HG02840 (cell line): ENCODE results near the gene CDKL5.

Source experiments
- ATAC-seq: cut with Tn5 transposase; IDR thresholded peaks from one replicate; pipeline ENCODE4 v1.9.1; 2021; ENCODE audit warnings: mild to moderate bottlenecking, moderate library complexity, moderate number of reproducible peaks; ENCODE audit not compliant: unreplicated experiment, low FRiP score

CDKL5 gene

GRCh38 chrX:18639280-18639679 lies 213.9 kb downstream of the CDKL5 start:
- no peak for ATAC-seq

- no peak for ATAC-seq
Observed at GRCh38 chrX:18640686-18641085, 215.3 kb downstream of the CDKL5 start.

DNA sequence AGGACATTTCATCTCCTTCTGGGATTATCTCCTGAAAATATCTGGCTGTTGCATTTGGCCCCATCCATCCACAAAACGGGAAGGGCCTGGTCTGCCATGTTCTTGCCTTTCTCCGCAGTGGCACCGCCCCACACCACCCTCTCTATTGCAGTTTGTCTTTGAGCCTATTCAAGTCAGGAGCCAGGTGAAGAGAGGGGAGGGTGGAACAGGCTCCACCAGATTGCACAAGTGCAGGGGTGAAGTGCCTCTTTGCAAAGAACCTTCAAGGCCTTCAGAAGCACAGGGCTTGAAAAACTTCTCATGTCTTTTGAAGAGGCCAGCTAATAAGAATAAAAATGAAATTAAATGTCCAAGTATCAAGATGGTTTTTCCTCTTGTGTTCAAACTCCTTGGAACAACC lies 217.8 kb downstream of the CDKL5 start:
- no peak for ATAC-seq

DNA sequence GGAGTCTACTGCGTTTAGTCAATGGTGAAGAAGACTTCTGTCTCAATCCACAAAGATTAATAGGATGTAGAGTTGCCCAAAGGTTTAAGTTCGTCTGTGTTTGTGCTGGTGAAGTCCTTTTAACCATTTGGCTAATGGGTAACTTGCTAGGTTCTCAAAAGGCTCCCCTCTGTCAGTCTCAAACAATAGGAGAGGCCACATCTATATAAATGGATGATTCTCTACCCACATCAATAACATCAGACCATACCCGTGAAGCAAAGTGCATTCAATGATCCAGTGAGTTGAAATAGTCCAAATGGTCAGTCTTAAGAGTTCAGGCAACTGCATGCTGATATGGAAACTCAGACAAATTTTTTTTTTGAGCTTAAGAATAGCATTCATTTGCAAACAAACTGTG lies 218.4 kb downstream of the CDKL5 start:
- ATAC-seq = no peak

DNA sequence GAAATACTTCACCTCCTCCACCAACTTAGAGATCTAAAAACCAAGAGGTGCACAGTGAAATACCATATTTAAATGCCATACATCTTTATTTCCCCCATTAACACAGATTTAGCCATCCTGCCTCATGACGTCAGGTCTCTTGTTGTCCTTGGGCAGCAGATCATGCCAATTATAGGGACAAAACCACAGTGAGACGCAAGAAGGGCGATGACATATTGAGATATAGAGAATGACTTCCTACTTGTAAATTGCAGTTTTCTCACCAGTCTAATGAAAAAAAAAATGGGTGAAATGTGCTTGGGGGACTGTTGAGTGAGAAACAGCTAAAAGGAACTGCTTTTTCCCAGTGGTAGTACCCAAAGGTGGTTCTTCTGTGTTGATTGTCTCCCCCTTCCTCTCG lies 222.2 kb downstream of the CDKL5 start:
- no peak for ATAC-seq

- ATAC-seq = no peak
Observed at GRCh38 chrX:18649498-18649951, 224.1 kb downstream of the CDKL5 start.

- ATAC-seq = no peak
Observed at GRCh38 chrX:18650662-18651061, 225.3 kb downstream of the CDKL5 start.

- no peak for ATAC-seq
Observed at GRCh38 chrX:18652636-18653035, 227.2 kb downstream of the CDKL5 start.

- ATAC-seq = no peak
Observed at GRCh38 chrX:18654875-18655836, 229.7 kb downstream of the CDKL5 start.

- no peak for ATAC-seq
Observed at GRCh38 chrX:18661273-18661672, 235.9 kb downstream of the CDKL5 start.

- no peak for ATAC-seq
Observed at GRCh38 chrX:18664947-18665346, 239.5 kb downstream of the CDKL5 start.

- no peak for ATAC-seq
Observed at GRCh38 chrX:18666614-18667013, 241.2 kb downstream of the CDKL5 start.

DNA sequence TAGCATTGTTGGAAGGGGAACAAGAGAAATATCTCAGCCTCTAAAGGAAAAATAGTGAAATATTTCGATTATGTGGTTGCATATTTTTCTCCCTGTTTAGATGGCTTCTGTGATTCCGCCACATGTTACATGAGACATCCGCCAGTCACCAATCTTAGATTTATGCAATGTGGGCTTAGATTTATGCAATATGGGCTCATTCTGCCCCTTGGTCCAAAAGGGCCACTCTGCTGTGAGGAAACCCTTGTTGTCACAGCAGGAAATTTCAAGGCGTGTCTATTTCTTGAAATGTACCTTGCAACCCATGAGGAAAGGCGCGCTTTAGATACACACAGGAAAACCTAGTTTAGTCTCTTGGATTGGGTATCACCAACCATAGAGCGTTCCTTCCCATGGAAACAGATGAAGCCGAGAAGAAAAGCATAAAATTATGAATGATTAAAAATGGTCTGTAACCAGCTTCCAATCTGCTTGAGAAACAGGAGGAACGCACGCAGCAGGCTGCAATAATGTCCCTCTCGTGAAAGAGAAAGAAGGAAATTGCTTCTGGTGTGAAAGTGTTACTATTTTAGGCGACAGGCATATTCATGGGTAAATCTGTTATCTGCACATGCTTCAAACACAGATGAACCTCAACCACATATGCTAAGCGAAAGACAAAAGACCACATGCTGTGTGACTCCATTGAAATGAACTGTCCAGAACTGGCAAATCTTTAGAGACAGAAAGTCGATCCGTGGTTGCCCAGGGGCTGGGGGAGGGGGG lies 242.8 kb downstream of the CDKL5 start:
- ATAC-seq = no peak

DNA sequence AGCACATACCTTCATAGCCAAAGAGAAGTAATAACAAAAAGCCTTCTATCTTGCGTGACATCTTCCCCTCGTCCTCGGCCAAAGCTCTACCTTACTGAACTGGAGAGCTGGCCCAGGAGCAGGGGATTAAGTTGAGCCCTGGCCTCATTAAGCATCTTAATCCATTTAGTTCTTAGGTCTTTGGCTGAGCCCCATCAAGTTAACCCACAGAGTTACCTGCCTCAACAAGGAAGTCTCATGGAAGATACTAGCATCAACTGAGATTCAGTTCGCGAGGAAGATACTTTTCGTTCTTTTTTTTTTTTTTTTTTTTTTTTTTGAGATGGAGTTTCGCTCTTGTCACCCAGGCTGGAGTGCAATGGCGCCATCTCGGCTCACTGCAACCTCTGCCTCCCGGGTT lies 246.6 kb downstream of the CDKL5 start, which contains the start of gene RS1:
TSS of gene RS1 (minus strand) at position 101 of the 400 bp plus-strand sequence. CDS start at position 61, 40 bp downstream.
- no peak for ATAC-seq

GRCh38 chrX:18674417-18674787 lies 249.0 kb downstream of the CDKL5 start:
- peak; percentile 22 for ATAC-seq

GRCh38 chrX:18674788-18675735 lies 249.7 kb downstream of the CDKL5 start:
- ATAC-seq = peak; percentile 85

- no peak for ATAC-seq
Observed at GRCh38 chrX:18676050-18676449, 250.6 kb downstream of the CDKL5 start.

DNA sequence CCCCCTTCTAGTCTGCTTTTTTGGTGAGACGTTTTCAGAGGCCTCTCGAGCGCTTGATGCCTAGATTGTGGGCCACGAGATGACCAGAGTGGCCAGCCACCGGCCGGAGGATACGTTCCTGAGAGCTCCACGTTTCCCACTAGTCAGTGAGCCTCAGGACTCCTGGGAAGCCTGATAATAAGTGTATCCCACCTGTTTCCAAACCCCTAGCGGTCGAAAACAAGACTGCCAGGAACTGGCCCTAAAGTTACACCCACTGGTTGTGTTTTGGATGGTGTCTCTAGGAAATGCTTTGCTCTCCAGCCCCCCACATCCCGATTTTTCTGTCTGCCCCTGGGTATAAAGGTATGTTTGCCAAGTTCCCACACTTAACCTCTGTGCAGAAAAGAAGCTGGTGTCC lies 251.1 kb downstream of the CDKL5 start:
- ATAC-seq = no peak

- ATAC-seq = no peak
Observed at GRCh38 chrX:18677161-18677869, 251.9 kb downstream of the CDKL5 start.

- no peak for ATAC-seq
Observed at GRCh38 chrX:18681996-18682395, 256.6 kb downstream of the CDKL5 start.
